Lung (tissue), 12 donors: ENCODE results near the gene FRMD3. TPM values are rescaled to one million over a fixed set of nuclear protein-coding genes. Genes with fewer than 3 reads are reported as not detected.

ENCODE experiments used
- ATAC-seq: fragments of 200-7000 bp; cut with Tn5 transposase; one replicate; pipeline ENCODE4 v1.9.1; 2020; ENCODE audit warnings: moderate number of reproducible peaks; ENCODE audit not compliant: insufficient read depth, low FRiP score
- DNase-seq, 3 donors: peaks; one replicate each; pipeline ENCODE4 v3.0.0-alpha.2; 2013 to 2017
- H3K27ac ChIP-seq, 2 donors: one replicate each; pipeline ENCODE4 v1.5.1; 2013; ENCODE audit warnings: mild to moderate bottlenecking in 2 of 2, moderate library complexity in 2 of 2, control low read depth in 1 of 2, inconsistent platforms in 1 of 2, low read depth in 1 of 2, low read length in 1 of 2
- H3K27me3 ChIP-seq, 3 donors: one replicate each; pipeline ENCODE4 v1.5.1; 2013; ENCODE audit warnings: low read length in 2 of 3; ENCODE audit not compliant: control insufficient read depth in 3 of 3, insufficient read depth in 3 of 3
- H3K36me3 ChIP-seq, 4 donors: one replicate each; pipeline ENCODE4 v1.5.1; 2013; ENCODE audit warnings: low read length in 4 of 4, mild to moderate bottlenecking in 1 of 4, moderate library complexity in 1 of 4; ENCODE audit not compliant: control insufficient read depth in 4 of 4, insufficient read depth in 4 of 4
- H3K4me1 ChIP-seq, 5 donors: one replicate each; pipeline ENCODE4 v1.5.1; 2013; ENCODE audit warnings: low read length in 5 of 5, mild to moderate bottlenecking in 2 of 5, moderate library complexity in 1 of 5; ENCODE audit not compliant: control insufficient read depth in 5 of 5, insufficient read depth in 5 of 5
- H3K4me3 ChIP-seq: one replicate; pipeline ENCODE4 v1.5.1; 2013; ENCODE audit warnings: mild to moderate bottlenecking, control low read depth, moderate library complexity
- H3K9ac ChIP-seq, 2 donors: one replicate each; pipeline ENCODE4 v1.5.1; 2013; ENCODE audit warnings: low read length in 2 of 2, control low read depth in 1 of 2; ENCODE audit not compliant: insufficient read depth in 1 of 2
- H3K9me3 ChIP-seq, 4 donors: one replicate each; pipeline ENCODE4 v1.5.1; 2013; ENCODE audit warnings: low read length in 3 of 4, mild to moderate bottlenecking in 1 of 4, moderate library complexity in 1 of 4; ENCODE audit not compliant: control insufficient read depth in 4 of 4, insufficient read depth in 3 of 4
- WGBS, 2 donors: extraction: QIAGEN DNeasy Blood & Tissue Kit; methylation state at CpG; one replicate each; pipeline ENCODE4 v1.1.7; 2013; 5-methylcytosine and 5-hydroxymethylcytosine counted together
- polyA plus RNA-seq, 2 donors: library from polyadenylated mRNA; stranded (reverse); fragments of 200-250 nt; gene quantifications; one replicate each; pipeline ENCODE4 v1.2.1, GENCODE V29; 2013
- total RNA-seq, 2 donors: library from RNA; depleted of rRNA in 1 of 2; stranded (reverse); fragments of >200 nt in 1 of 2; gene quantifications; one replicate each; pipeline ENCODE4 v1.2.1, GENCODE V29; 2014 to 2021
- TF ChIP-seq, protein P1 (sequence below): IDR thresholded peaks from 2 replicates; pipeline ENCODE4 v1.5.1; 2012; ENCODE audit warnings: mild to moderate bottlenecking; ENCODE audit errors: control extremely low read depth, extremely low read depth
- donor health status: control.
- donor health status: control.
- donor health status: Bipolar disorder and iron deficiency.
- donor health status: healthy.
- donor health status: DM: yes; HTN: yes; CAD: no.

Gene FRMD3
- total and polyA plus RNA-seq, 4 donors, result 0.75 to 3.2 (median 1.6) TPM

DNA sequence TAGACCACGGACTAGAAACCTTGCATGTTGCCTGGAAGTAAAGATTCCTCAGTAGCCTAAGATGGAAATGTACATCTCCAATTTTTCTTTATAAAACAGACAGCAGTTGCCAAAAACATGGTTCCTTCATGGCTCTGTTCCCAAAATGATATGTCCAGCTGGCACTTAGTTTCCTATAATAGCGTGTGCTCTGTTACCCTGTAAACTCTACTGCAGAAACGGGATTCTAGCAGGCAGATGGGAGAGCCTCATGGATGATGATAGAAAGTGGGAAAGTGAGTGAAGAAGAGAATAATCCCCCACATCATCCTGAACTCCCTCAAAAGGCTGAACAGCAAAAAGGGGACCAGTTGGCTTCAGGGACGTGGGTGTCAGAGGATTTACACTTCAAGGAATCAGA is 118.2 kb downstream of the FRMD3 start:
- no peak overlapping the region for H3K4me3 ChIP-seq
- H3K9me3 ChIP-seq, result peaks cover 0 to 2% (median 0%) of the 10 kb centered on the region in 4 donors
- peaks cover 0 to 16% (median 3%) of the 10 kb centered on the region in 5 donors for H3K4me1 ChIP-seq
- peak in 1 of 3 donors; percentile 43 for DNase-seq
- no peaks in the 10 kb centered on the region for H3K27me3 ChIP-seq
- H3K9ac ChIP-seq, result no peak overlapping the region
- no peak for ATAC-seq
- WGBS, 2 donors, result 84 to 88% methylated on average over 4 of the region's 4 CpGs
- TF ChIP-seq, protein P1, sequence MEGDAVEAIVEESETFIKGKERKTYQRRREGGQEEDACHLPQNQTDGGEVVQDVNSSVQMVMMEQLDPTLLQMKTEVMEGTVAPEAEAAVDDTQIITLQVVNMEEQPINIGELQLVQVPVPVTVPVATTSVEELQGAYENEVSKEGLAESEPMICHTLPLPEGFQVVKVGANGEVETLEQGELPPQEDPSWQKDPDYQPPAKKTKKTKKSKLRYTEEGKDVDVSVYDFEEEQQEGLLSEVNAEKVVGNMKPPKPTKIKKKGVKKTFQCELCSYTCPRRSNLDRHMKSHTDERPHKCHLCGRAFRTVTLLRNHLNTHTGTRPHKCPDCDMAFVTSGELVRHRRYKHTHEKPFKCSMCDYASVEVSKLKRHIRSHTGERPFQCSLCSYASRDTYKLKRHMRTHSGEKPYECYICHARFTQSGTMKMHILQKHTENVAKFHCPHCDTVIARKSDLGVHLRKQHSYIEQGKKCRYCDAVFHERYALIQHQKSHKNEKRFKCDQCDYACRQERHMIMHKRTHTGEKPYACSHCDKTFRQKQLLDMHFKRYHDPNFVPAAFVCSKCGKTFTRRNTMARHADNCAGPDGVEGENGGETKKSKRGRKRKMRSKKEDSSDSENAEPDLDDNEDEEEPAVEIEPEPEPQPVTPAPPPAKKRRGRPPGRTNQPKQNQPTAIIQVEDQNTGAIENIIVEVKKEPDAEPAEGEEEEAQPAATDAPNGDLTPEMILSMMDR, result no peak
- H3K36me3 ChIP-seq, result no peaks in the 10 kb centered on the region
- no peak overlapping the region for H3K27ac ChIP-seq

GRCh38 chr9:83418283-83418682 is 119.9 kb downstream of the FRMD3 start:
- Histone ChIP-seq H3K4me1 (peaks cover 0 to 9% (median 3%) of the 10 kb centered on the region in 5 donors), H3K27ac (no peak overlapping the region), H3K4me3 (no peak overlapping the region), H3K9me3 (peaks cover 0 to 2% (median 0%) of the 10 kb centered on the region in 4 donors), H3K9ac (no peak overlapping the region), H3K36me3 (no peaks in the 10 kb centered on the region), H3K27me3 (no peaks in the 10 kb centered on the region)
- ATAC-seq, result no peak
- 93 to 94% methylated on average over 1 of the region's 1 CpG for WGBS, 2 donors
- DNase-seq, result no peak
- TF ChIP-seq, protein P1, result no peak

DNA sequence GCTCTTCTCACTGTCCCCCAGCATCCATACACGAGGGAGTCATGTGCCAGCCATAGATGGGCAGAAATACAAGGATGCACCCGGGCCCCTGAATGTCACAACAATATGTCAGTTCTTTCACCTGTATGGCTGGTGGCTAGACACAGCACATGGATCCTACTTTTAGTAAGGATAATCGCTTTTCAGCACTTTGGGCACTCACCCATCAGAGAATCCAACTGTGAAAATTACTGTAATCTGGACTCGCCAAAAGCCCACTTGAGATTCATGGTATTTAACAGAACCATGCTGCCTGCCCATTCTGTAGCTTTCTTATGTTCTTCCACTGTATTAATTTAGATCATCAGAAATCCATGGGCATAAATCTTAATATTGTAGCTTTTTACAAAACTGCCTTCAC is 124.8 kb downstream of the FRMD3 start:
- peaks cover 0 to 2% (median 0%) of the 10 kb centered on the region in 4 donors for H3K9me3 ChIP-seq
- no peaks in the 10 kb centered on the region for H3K36me3 ChIP-seq
- DNase-seq (no peak), ATAC-seq (no peak)
- WGBS, 2 donors, result 93 to 95% methylated on average over 4 of the region's 4 CpGs
- no peak overlapping the region for H3K9ac ChIP-seq
- H3K4me3 ChIP-seq, result no peak overlapping the region
- TF ChIP-seq, protein P1, result no peak
- peaks cover 0 to 3% (median 0%) of the 10 kb centered on the region in 5 donors for H3K4me1 ChIP-seq
- no peaks in the 10 kb centered on the region for H3K27me3 ChIP-seq
- no peak overlapping the region for H3K27ac ChIP-seq

GRCh38 chr9:83410701-83411100 is 127.5 kb downstream of the FRMD3 start:
- H3K4me1 ChIP-seq, result peaks cover 0 to 4% (median 0%) of the 10 kb centered on the region in 5 donors
- H3K9me3 ChIP-seq, result peaks cover 0 to 4% (median 2%) of the 10 kb centered on the region in 4 donors
- ATAC-seq (no peak), DNase-seq (no peak)
- H3K4me3 ChIP-seq, result no peak overlapping the region
- H3K27ac ChIP-seq, result no peak overlapping the region
- no peak overlapping the region for H3K9ac ChIP-seq
- TF ChIP-seq, protein P1, result no peak
- no peaks in the 10 kb centered on the region for H3K36me3 ChIP-seq
- no peaks in the 10 kb centered on the region for H3K27me3 ChIP-seq
- 94 to 95% methylated on average over 5 of the region's 5 CpGs for WGBS, 2 donors
